ENCODE data around the gene PCF11.
"Not testable (repeated sequence)": the region's sequence is repeated elsewhere in the genome, so short reads cannot be mapped to it uniquely, and the experiment has no call there.

The PCF11 gene

GRCh38 chr11:83191491-83191890 lies 34.6 kb downstream of the PCF11 start:
- no peak for DNase-seq (ENCODE audit: low read depth in 1 of 2, low spot score in 1 of 2)

- no peak for DNase-seq (ENCODE audit: low read depth in 1 of 2, low spot score in 1 of 2)
Observed at GRCh38 chr11:83191986-83192385, 35.1 kb downstream of the PCF11 start.

GRCh38 chr11:83192606-83193245 lies 35.8 kb downstream of the PCF11 start:
- DNase-seq (ENCODE audit: low read depth in 1 of 2, low spot score in 1 of 2): no peak

- peak; percentile 61 to 62 for DNase-seq (ENCODE audit: low read depth in 1 of 2, low spot score in 1 of 2)
Observed at GRCh38 chr11:83193315-83194280, 36.7 kb downstream of the PCF11 start, which contains the start of gene ANKRD42. Gene ANKRD42 (plus strand): TSS chr11:83193712. CDS start chr11:83194671, 959 bp downstream.

GRCh38 chr11:83194281-83195142 lies 37.6 kb downstream of the PCF11 start:
- DNase-seq (ENCODE audit: low read depth in 1 of 2, low spot score in 1 of 2): peak; percentile 16 to 34

- no peak for DNase-seq (ENCODE audit: low read depth in 1 of 2, low spot score in 1 of 2)
Observed at GRCh38 chr11:83195143-83195466, 38.2 kb downstream of the PCF11 start.

GRCh38 chr11:83195649-83196048 lies 38.7 kb downstream of the PCF11 start:
- no peak for DNase-seq (ENCODE audit: low read depth in 1 of 2, low spot score in 1 of 2)

- no peak for DNase-seq (ENCODE audit: low read depth in 1 of 2, low spot score in 1 of 2)
Observed at GRCh38 chr11:83200035-83200434, 43.1 kb downstream of the PCF11 start.

- DNase-seq (ENCODE audit: low read depth in 1 of 2, low spot score in 1 of 2): no peak
Observed at GRCh38 chr11:83205608-83206185, 48.8 kb downstream of the PCF11 start.

- DNase-seq (ENCODE audit: low read depth in 1 of 2, low spot score in 1 of 2): no peak
Observed at GRCh38 chr11:83206221-83206620, 49.3 kb downstream of the PCF11 start.

- DNase-seq (ENCODE audit: low read depth in 1 of 2, low spot score in 1 of 2): not testable (repeated sequence)
Observed at GRCh38 chr11:83206771-83207382, 49.9 kb downstream of the PCF11 start.

GRCh38 chr11:83219095-83219494 lies 62.2 kb downstream of the PCF11 start:
- DNase-seq (ENCODE audit: low read depth in 1 of 2, low spot score in 1 of 2): no peak

GRCh38 chr11:83220260-83220659 lies 63.3 kb downstream of the PCF11 start:
- no peak for DNase-seq (ENCODE audit: low read depth in 1 of 2, low spot score in 1 of 2)

GRCh38 chr11:83221694-83222093 lies 64.8 kb downstream of the PCF11 start:
- no peak for DNase-seq (ENCODE audit: low read depth in 1 of 2, low spot score in 1 of 2)

- DNase-seq (ENCODE audit: low read depth in 1 of 2, low spot score in 1 of 2): no peak
Observed at GRCh38 chr11:83222499-83222898, 65.6 kb downstream of the PCF11 start.

GRCh38 chr11:83223457-83223856 lies 66.5 kb downstream of the PCF11 start:
- no peak for DNase-seq (ENCODE audit: low read depth in 1 of 2, low spot score in 1 of 2)

GRCh38 chr11:83235825-83236224 lies 78.9 kb downstream of the PCF11 start:
- no peak for DNase-seq (ENCODE audit: low read depth in 1 of 2, low spot score in 1 of 2)
